Osteoblast (primary cell): ENCODE results near the gene GCGR. TPM values are rescaled to one million over a fixed set of nuclear protein-coding genes. Genes with fewer than 3 reads are reported as not detected.
A peak's percentile ranks its signal among the peaks of the same experiment; 100 is the strongest.

Source experiments
- DNase-seq: peaks from one replicate; pipeline ENCODE4 v3.0.0; 2011; ENCODE audit warnings: low spot score, mixed read lengths; ENCODE audit not compliant: insufficient read length; ENCODE audit errors: missing footprints
- H2AFZ ChIP-seq: 2 replicates; pipeline ENCODE4 v1.6.0; 2011; ENCODE audit warnings: mild to moderate bottlenecking, low read length
- H3K27ac ChIP-seq: 2 replicates; pipeline ENCODE4 v1.5.1; 2011; ENCODE audit warnings: mild to moderate bottlenecking, low read depth, low read length, moderate library complexity
- H3K27me3 ChIP-seq: 2 replicates; pipeline ENCODE4 v1.6.0; 2012; ENCODE audit warnings: mild to moderate bottlenecking, control low read depth, inconsistent platforms, low read length, moderate library complexity; ENCODE audit not compliant: insufficient read depth
- H3K36me3 ChIP-seq: 2 replicates; pipeline ENCODE4 v1.5.1; 2011; ENCODE audit warnings: mild to moderate bottlenecking, low read length, control low read depth, moderate library complexity; ENCODE audit not compliant: insufficient read depth
- H3K4me1 ChIP-seq: 2 replicates; pipeline ENCODE4 v1.5.1; 2011; ENCODE audit warnings: mild to moderate bottlenecking, low read length, control low read depth, moderate library complexity; ENCODE audit not compliant: insufficient read depth
- H3K4me2 ChIP-seq: 2 replicates; pipeline ENCODE4 v1.6.0; 2011; ENCODE audit warnings: mild to moderate bottlenecking, low read length; ENCODE audit not compliant: insufficient read depth
- H3K4me3 ChIP-seq: fragments of 200-600 bp; sonication (generic); 3 replicates; pipeline ENCODE4 v1.5.1; 2012; ENCODE audit warnings: mild to moderate bottlenecking, low read length, inconsistent platforms; ENCODE audit not compliant: insufficient read depth
- H3K79me2 ChIP-seq: 2 replicates; pipeline ENCODE4 v1.6.0; 2012; ENCODE audit warnings: mild to moderate bottlenecking, low read length, control low read depth, inconsistent platforms; ENCODE audit not compliant: insufficient read depth
- H3K9me3 ChIP-seq: 2 replicates; pipeline ENCODE4 v1.5.1; 2011; ENCODE audit warnings: low read depth, low read length, control low read depth
- H4K20me1 ChIP-seq: 2 replicates; pipeline ENCODE4 v1.6.0; 2012; ENCODE audit warnings: mild to moderate bottlenecking, low read length, control low read depth; ENCODE audit not compliant: insufficient read depth
- CTCF ChIP-seq: IDR thresholded peaks from 2 replicates; pipeline ENCODE4 v1.5.1; 2011; ENCODE audit warnings: mild to moderate bottlenecking, low read depth, low read length, moderate library complexity; ENCODE audit errors: extremely low read depth
- total RNA-seq: library from RNA; depleted of rRNA; stranded (reverse); fragments of >200 nt; gene quantifications from 2 replicates; pipeline ENCODE4 v1.2.3, GENCODE V29; 2012

GCGR gene
- total RNA-seq, 1 donor: under 0.01 TPM

GRCh38 chr17:81846743-81847689 lies 43.1 kb downstream of the GCGR start:
- H3K4me3 ChIP-seq: no peak overlapping the region
- no peak for TF ChIP-seq CTCF
- peaks cover 10% of the 10 kb centered on the region for H3K79me2 ChIP-seq
- H3K4me1 ChIP-seq: no peaks in the 10 kb centered on the region
- no peak overlapping the region for H2AFZ ChIP-seq
- DNase-seq: peak; percentile 84
- no peak overlapping the region for H3K4me2 ChIP-seq
- peaks cover 79% of the 10 kb centered on the region for H3K36me3 ChIP-seq
- H3K27me3 ChIP-seq: no peaks in the 10 kb centered on the region
- peaks cover 32% of the 10 kb centered on the region for H4K20me1 ChIP-seq
- no peak overlapping the region for H3K27ac ChIP-seq
- H3K9me3 ChIP-seq: no peaks in the 10 kb centered on the region

GRCh38 chr17:81849457-81849856 lies 45.5 kb downstream of the GCGR start:
- DNase-seq: no peak
- Histone ChIP-seq H4K20me1 (peaks cover 36% of the 10 kb centered on the region), H3K4me2 (no peak overlapping the region), H3K27ac (no peak overlapping the region), H3K4me3 (no peak overlapping the region), H3K9me3 (no peaks in the 10 kb centered on the region), H3K4me1 (no peaks in the 10 kb centered on the region), H3K79me2 (peaks cover 33% of the 10 kb centered on the region), H3K27me3 (no peaks in the 10 kb centered on the region), H2AFZ (no peak overlapping the region), H3K36me3 (peaks cover 76% of the 10 kb centered on the region)
- no peak for TF ChIP-seq CTCF

- H3K4me2 ChIP-seq: no peak overlapping the region
- peaks cover 76% of the 10 kb centered on the region for H3K36me3 ChIP-seq
- H4K20me1 ChIP-seq: peaks cover 43% of the 10 kb centered on the region
- H3K27me3 ChIP-seq: no peaks in the 10 kb centered on the region
- H3K4me3 ChIP-seq: no peak overlapping the region
- TF ChIP-seq CTCF: no peak
- H3K4me1 ChIP-seq: no peaks in the 10 kb centered on the region
- no peak for DNase-seq
- no peaks in the 10 kb centered on the region for H3K9me3 ChIP-seq
- H3K79me2 ChIP-seq: peaks cover 51% of the 10 kb centered on the region
- no peak overlapping the region for H2AFZ ChIP-seq
- no peak overlapping the region for H3K27ac ChIP-seq
Observed at GRCh38 chr17:81851423-81851822, 47.5 kb downstream of the GCGR start.

- no peak overlapping the region for H3K4me2 ChIP-seq
- H3K27ac ChIP-seq: no peak overlapping the region
- no peaks in the 10 kb centered on the region for H3K27me3 ChIP-seq
- H2AFZ ChIP-seq: no peak overlapping the region
- TF ChIP-seq CTCF: no peak
- no peak for DNase-seq
- H3K4me3 ChIP-seq: no peak overlapping the region
- no peaks in the 10 kb centered on the region for H3K9me3 ChIP-seq
- peaks cover 59% of the 10 kb centered on the region for H3K79me2 ChIP-seq
- H3K36me3 ChIP-seq: peaks cover 70% of the 10 kb centered on the region
- no peaks in the 10 kb centered on the region for H3K4me1 ChIP-seq
- H4K20me1 ChIP-seq: peaks cover 47% of the 10 kb centered on the region
Observed at GRCh38 chr17:81852237-81852636, 48.3 kb downstream of the GCGR start.
